GM12801 (cell line): Measurements from ENCODE around the gene SLC5A9.

Experiments
- TF ChIP-seq, protein P1 (sequence below): IDR thresholded peaks from one replicate; pipeline ENCODE4 v1.5.1; 2011; ENCODE audit warnings: control low read depth; ENCODE audit not compliant: insufficient read length; ENCODE audit errors: extremely low read depth

Gene SLC5A9

DNA sequence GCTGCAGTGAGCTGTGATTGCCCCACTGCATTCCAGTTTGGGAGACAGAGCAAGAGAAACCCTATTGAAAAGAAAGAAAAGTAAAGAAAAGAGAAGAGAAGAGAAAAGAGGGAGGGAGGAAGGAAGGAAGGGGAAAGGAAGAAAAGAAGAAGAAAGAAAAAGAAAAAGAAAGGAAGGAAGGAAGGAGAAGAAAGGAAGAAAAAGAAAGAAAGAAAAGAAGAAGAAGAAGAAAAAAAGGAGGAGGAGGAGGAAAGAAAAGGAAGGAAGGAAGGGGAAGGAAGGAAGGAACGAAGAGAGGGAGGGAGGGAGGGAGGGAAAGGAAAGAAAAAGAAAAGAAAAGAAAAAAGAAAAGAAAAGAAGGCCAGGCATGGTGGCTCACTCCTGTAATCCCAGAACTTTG lies 10.2 kb downstream of the SLC5A9 start:
- TF ChIP-seq, protein P1, sequence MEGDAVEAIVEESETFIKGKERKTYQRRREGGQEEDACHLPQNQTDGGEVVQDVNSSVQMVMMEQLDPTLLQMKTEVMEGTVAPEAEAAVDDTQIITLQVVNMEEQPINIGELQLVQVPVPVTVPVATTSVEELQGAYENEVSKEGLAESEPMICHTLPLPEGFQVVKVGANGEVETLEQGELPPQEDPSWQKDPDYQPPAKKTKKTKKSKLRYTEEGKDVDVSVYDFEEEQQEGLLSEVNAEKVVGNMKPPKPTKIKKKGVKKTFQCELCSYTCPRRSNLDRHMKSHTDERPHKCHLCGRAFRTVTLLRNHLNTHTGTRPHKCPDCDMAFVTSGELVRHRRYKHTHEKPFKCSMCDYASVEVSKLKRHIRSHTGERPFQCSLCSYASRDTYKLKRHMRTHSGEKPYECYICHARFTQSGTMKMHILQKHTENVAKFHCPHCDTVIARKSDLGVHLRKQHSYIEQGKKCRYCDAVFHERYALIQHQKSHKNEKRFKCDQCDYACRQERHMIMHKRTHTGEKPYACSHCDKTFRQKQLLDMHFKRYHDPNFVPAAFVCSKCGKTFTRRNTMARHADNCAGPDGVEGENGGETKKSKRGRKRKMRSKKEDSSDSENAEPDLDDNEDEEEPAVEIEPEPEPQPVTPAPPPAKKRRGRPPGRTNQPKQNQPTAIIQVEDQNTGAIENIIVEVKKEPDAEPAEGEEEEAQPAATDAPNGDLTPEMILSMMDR = no peak

DNA sequence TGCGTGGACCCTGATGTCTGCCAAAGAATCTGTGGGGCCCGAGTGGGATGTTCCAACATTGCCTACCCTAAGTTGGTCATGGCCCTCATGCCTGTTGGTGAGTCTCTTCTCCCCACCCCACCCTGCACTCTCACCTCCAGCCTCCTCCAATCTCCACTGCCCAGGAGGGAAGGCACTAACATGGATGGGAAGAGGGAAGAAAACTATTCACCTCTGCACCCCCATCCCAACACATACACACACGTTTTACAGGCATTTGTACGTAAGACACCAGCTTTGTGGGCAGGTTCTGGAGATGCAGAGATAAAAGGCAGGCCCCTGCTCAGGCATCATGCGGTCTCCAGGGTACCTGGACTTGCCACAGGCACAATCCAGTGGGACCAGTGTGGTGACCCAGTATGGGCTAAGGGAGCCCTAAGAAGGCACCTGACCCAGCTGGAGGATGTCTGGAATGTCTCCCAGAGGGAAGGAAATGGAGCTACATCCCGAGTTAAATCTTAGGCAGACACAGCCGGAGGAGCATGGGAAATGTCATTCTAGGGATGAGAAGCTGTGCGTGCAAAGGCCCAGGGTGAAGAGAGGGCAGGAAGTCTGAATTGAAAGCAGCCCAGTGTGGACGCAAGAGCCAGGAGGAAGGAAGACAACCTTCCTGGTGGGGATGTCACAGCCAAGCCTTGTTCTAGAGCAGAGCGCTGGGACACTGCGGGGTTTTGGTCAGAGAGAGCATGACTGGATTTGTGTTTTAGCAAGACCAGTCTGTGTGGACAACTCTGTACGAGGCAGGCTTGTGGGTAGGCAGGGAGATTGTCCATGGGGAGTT lies 11.4 kb downstream of the SLC5A9 start:
- TF ChIP-seq, protein P1 = no peak

DNA sequence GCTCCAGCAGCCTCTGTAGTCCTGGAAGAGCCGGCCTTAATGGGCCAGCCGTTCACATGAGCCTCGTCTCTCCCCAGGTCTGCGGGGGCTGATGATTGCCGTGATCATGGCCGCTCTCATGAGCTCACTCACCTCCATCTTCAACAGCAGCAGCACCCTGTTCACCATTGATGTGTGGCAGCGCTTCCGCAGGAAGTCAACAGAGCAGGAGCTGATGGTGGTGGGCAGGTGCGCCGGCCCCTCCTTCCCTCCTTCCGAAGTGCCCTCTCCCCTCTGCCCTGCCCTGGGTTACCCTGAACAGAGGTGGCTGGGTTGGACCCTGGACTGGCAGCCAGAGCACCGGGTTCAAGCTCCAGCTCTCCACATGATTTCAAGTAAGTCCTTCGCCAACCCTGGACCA lies 13.1 kb downstream of the SLC5A9 start:
- TF ChIP-seq, protein P1 = no peak

- TF ChIP-seq, protein P1 = no peak
Measured at GRCh38 chr1:48236716-48237470, 14.4 kb downstream of the SLC5A9 start.

GRCh38 chr1:48242141-48242736 lies 19.7 kb downstream of the SLC5A9 start:
- TF ChIP-seq, protein P1 = no peak

GRCh38 chr1:48245106-48245505 lies 22.6 kb downstream of the SLC5A9 start:
- TF ChIP-seq, protein P1 = no peak

GRCh38 chr1:48246727-48247126 lies 24.2 kb downstream of the SLC5A9 start:
- TF ChIP-seq, protein P1 = no peak
